ENCODE measurements around the gene PRPF38B. TPM values are rescaled to one million over a fixed set of nuclear protein-coding genes. Genes with fewer than 3 reads are reported as not detected.
"Not testable (repeated sequence)": the region's sequence is repeated elsewhere in the genome, so short reads cannot be mapped to it uniquely, and the experiment has no call there.

Gene PRPF38B
- total RNA-seq, 1 donor from 2014 or later, result 52.2 TPM

DNA sequence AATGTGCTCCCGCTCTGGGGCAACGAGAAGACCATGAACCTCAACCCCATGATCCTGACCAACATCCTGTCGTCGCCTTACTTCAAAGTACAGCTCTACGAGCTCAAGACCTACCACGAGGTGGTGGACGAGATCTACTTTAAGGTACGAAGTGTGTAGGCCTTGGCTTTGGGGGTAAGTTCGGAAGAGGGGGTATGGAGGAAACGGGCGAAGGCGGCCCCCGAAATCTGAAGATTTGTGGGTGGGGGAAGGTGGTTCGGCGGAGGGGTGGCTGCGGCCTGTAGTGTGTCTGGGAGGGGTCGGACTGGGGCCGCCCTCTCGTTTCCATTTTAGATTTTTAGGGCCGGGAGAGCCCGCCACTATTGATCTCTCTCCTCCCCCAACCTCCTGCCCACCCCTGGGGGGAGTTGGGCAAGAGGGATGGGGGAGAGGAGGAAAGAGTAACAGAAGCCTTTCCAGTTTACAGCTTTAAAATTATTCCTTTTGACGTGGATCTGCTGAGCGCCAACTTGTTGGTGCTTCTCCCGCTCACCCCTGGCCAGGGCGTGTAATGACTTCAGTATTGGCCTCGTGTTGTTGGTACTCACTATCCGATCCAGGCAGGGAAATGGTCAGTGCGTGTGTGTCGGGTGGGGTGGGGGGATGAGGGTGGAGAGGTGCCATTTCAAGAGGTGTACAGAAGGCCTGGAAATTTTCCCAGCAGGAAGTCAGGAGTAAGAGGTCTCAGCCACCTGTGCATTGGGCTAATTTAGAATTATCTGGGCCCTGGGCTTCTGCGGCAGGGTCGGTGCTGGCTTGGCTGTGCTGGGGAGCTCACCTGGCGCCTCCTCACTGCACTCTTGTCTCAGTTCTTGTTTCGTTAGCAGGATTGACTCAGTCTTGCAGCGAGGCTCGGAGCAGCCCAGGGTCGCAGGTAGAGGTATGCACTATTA is 880 bp downstream of the PRPF38B start:
- DNase-seq, result peak; percentile 32
- H3K36me3 Mint-ChIP-seq (ENCODE audit: unreplicated experiment), result no peaks in the 10 kb centered on the region
- peaks cover 3% of the 10 kb centered on the region for H3K4me1 Mint-ChIP-seq (ENCODE audit: low read depth, unreplicated experiment)
- H3K27me3 Mint-ChIP-seq (ENCODE audit: unreplicated experiment), result peaks cover 19% of the 10 kb centered on the region
- TF ChIP-seq, protein P1, sequence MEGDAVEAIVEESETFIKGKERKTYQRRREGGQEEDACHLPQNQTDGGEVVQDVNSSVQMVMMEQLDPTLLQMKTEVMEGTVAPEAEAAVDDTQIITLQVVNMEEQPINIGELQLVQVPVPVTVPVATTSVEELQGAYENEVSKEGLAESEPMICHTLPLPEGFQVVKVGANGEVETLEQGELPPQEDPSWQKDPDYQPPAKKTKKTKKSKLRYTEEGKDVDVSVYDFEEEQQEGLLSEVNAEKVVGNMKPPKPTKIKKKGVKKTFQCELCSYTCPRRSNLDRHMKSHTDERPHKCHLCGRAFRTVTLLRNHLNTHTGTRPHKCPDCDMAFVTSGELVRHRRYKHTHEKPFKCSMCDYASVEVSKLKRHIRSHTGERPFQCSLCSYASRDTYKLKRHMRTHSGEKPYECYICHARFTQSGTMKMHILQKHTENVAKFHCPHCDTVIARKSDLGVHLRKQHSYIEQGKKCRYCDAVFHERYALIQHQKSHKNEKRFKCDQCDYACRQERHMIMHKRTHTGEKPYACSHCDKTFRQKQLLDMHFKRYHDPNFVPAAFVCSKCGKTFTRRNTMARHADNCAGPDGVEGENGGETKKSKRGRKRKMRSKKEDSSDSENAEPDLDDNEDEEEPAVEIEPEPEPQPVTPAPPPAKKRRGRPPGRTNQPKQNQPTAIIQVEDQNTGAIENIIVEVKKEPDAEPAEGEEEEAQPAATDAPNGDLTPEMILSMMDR (IDR thresholded peaks at IDR 0.05; ENCODE audit: partially characterized antibody, unreplicated experiment), result no peak
- H3K27ac Mint-ChIP-seq (ENCODE audit: unreplicated experiment), result peak overlapping the region; percentile 97
- H3K4me3 Mint-ChIP-seq (ENCODE audit: unreplicated experiment), result peak overlapping the region; percentile 99
- peaks cover 9% of the 10 kb centered on the region for H3K9me3 Mint-ChIP-seq (ENCODE audit: unreplicated experiment)

DNA sequence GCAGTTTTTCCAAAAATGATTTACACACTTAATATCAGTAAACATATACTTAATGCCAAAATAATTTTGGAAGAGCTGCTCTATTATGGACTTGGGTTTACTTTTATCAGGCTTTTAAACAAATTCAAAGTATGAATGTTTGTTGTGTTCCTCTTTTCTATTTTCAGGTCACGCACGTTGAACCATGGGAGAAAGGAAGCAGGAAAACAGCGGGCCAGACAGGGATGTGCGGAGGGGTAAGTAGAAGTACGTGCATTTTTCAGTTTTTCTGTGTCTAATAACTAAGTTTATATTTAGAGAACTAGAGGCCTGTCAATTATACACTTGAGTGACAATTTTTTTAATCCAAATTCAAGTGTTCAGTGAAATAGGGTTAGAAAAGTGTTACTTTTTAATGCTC is 3.4 kb downstream of the PRPF38B start:
- Mint-ChIP-seq H3K4me3 (ENCODE audit: unreplicated experiment) (no peak overlapping the region), H3K27me3 (ENCODE audit: unreplicated experiment) (peaks cover 19% of the 10 kb centered on the region), H3K36me3 (ENCODE audit: unreplicated experiment) (no peaks in the 10 kb centered on the region), H3K9me3 (ENCODE audit: unreplicated experiment) (peaks cover 9% of the 10 kb centered on the region), H3K27ac (ENCODE audit: unreplicated experiment) (no peak overlapping the region), H3K4me1 (ENCODE audit: low read depth, unreplicated experiment) (peaks cover 3% of the 10 kb centered on the region)
- TF ChIP-seq, protein P1 (IDR thresholded peaks at IDR 0.05; ENCODE audit: partially characterized antibody, unreplicated experiment), result no peak
- no peak for DNase-seq

DNA sequence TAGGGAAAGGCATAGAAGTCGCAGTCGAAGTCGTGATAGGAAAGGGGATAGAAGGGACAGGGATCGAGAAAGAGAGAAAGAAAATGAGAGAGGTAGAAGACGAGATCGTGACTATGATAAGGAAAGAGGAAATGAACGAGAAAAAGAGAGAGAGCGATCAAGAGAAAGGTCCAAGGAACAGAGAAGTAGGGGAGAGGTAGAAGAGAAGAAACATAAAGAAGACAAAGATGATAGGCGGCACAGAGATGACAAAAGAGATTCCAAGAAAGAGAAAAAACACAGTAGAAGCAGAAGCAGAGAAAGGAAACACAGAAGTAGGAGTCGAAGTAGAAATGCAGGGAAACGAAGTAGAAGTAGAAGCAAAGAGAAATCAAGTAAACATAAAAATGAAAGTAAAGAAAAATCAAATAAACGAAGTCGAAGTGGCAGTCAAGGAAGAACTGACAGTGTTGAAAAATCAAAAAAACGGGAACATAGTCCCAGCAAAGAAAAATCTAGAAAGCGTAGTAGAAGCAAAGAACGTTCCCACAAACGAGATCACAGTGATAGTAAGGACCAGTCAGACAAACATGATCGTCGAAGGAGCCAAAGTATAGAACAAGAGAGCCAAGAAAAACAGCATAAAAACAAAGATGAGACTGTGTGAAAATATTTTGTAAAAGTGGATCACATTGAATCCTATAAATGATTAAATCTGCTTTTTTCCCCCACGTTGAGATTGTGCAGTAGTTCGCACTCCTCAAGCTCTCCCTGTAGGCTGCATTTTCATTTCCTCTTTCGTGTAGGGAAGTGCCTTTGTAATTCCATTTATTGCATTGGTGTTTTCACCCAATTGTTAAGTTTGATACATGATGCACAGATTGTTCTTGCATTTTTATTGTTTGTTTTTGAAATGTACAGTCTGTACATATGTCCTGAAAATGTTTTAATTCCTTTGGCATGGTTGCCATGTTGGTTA is 7.5 kb downstream of the PRPF38B start:
- no peaks in the 10 kb centered on the region for H3K9me3 Mint-ChIP-seq (ENCODE audit: unreplicated experiment)
- no peaks in the 10 kb centered on the region for H3K36me3 Mint-ChIP-seq (ENCODE audit: unreplicated experiment)
- H3K4me3 Mint-ChIP-seq (ENCODE audit: unreplicated experiment), result no peak overlapping the region
- TF ChIP-seq, protein P1 (IDR thresholded peaks at IDR 0.05; ENCODE audit: partially characterized antibody, unreplicated experiment), result no peak
- no peak for DNase-seq
- H3K4me1 Mint-ChIP-seq (ENCODE audit: low read depth, unreplicated experiment), result no peaks in the 10 kb centered on the region
- no peaks in the 10 kb centered on the region for H3K27me3 Mint-ChIP-seq (ENCODE audit: unreplicated experiment)
- H3K27ac Mint-ChIP-seq (ENCODE audit: unreplicated experiment), result no peak overlapping the region

DNA sequence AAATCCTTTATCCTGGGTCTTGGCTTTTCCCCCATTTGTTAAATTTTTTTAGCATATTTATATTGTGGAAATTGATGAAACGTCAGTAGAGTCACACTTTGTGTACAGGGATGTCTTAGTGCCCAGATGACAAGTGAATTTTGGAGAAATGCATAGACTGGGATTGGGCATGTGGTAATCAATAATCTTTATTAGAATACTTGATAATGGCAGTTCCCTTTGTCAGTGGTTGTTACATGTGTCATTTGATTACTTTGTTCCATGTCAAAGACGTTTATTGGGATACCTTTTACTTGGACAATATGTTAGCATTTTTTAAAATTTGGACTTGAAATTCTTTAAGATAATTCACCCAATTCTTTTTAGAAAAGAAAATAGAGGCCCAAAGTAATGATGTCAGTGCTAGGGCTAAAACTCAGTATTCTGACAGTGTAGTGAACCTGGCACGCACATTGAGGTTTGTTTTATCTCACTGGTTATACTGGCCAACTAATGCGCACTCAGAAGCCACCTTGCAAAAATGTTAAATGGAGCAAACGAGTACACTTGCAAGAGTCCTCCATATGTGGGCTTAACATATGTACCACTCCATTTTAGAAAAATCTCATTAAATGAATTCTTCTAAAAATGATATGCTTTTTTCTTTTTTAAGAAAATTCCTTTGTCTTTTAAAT is 9.2 kb downstream of the PRPF38B start:
- no peaks in the 10 kb centered on the region for H3K27me3 Mint-ChIP-seq (ENCODE audit: unreplicated experiment)
- peaks cover 3% of the 10 kb centered on the region for H3K9me3 Mint-ChIP-seq (ENCODE audit: unreplicated experiment)
- TF ChIP-seq, protein P1 (IDR thresholded peaks at IDR 0.05; ENCODE audit: partially characterized antibody, unreplicated experiment), result no peak
- no peaks in the 10 kb centered on the region for H3K36me3 Mint-ChIP-seq (ENCODE audit: unreplicated experiment)
- H3K4me1 Mint-ChIP-seq (ENCODE audit: low read depth, unreplicated experiment), result no peaks in the 10 kb centered on the region
- H3K4me3 Mint-ChIP-seq (ENCODE audit: unreplicated experiment), result no peak overlapping the region
- DNase-seq, result no peak
- no peak overlapping the region for H3K27ac Mint-ChIP-seq (ENCODE audit: unreplicated experiment)

DNA sequence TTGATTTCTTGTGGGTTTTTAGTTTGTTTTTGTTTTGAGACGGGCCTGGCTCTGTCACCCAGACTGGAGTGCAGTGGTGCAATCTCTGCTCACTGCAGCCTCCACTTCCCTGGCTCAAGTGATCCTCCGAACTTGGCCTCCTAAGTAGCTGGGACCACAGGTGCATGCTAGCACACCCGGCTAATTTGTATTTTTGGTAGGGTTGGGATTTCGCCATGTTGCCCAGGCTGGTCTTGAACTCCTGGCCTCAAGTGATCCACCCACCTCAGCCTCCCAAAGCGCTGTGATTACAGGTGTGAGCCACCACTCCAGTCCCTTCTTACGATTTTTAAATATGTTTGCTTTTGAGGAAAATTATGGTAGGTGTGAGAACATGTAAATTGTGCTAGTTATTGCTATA is 10.0 kb downstream of the PRPF38B start:
- not testable (repeated sequence) for H3K27me3 Mint-ChIP-seq (ENCODE audit: unreplicated experiment); DNase-seq; H3K9me3 Mint-ChIP-seq (ENCODE audit: unreplicated experiment); H3K27ac Mint-ChIP-seq (ENCODE audit: unreplicated experiment); H3K36me3 Mint-ChIP-seq (ENCODE audit: unreplicated experiment); H3K4me1 Mint-ChIP-seq (ENCODE audit: low read depth, unreplicated experiment); H3K4me3 Mint-ChIP-seq (ENCODE audit: unreplicated experiment)
